Measurements from ENCODE around the gene MCC.

MCC gene

DNA sequence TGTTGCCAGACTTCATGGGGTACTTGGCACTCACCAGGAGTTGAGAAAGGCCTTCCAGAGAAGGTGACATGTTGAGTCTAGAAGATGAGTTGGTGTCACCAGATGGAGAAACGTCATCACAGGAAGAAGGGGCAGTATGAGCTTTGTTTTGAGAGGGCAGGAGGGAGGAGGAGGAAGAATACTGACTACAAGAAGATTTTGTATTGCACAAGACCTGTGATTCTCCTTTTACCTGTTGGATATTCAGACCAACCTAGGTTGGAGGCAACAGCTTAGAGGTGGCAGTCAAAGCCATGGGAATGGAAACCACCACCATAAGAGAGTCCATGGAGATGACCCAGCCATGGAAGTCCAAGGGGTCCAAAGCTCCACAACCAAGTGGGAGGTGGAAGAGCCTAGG lies 207.7 kb downstream of the MCC start:
- TF ChIP-seq ZNF274 (IDR thresholded peaks at IDR 0.05; ENCODE audit: low read depth, low read length), result no peak
- H3K4me3 ChIP-seq (ENCODE audit: low read length), result no peak overlapping the region

DNA sequence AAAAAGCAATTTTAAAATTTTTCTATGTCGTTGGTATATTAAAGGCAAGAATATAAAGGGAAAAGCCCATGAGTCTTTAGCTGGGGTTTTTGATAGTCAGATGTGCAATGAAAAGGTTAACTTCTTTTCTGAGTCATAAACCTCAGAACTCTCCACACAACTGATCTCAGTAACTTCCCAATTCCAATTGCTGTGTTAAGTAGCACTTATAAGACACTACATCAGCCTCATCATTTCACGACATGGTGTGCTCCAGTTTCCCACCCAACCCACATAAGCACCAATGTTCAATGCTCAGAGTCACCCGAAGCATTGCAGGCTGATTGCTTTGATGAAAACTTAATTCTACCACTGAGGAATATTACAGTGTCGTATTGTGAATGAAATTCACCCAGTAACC lies 209.3 kb downstream of the MCC start:
- no peak for TF ChIP-seq ZNF274 (IDR thresholded peaks at IDR 0.05; ENCODE audit: low read depth, low read length)
- no peak overlapping the region for H3K4me3 ChIP-seq (ENCODE audit: low read length)

DNA sequence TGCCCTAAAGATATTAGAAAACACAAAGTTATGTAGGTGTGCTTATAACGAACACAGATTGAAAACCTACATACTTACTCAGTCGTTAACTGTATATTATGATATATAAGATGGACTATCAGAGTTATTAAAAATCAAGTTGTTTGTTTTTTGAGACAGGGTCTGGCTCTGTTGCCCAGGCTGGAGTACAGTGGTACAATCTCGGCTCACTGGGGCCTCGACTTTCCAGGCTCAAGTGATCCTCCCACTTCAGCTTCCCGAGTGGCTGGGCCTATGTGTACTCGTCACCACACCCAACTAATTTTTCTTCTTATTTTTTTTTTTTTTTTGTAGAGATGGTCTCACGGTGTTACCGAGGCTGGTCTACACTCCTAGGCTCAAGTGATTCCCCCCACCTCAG lies 211.8 kb downstream of the MCC start:
- H3K4me3 ChIP-seq (ENCODE audit: low read length), result no peak overlapping the region
- no peak for TF ChIP-seq ZNF274 (IDR thresholded peaks at IDR 0.05; ENCODE audit: low read depth, low read length)

DNA sequence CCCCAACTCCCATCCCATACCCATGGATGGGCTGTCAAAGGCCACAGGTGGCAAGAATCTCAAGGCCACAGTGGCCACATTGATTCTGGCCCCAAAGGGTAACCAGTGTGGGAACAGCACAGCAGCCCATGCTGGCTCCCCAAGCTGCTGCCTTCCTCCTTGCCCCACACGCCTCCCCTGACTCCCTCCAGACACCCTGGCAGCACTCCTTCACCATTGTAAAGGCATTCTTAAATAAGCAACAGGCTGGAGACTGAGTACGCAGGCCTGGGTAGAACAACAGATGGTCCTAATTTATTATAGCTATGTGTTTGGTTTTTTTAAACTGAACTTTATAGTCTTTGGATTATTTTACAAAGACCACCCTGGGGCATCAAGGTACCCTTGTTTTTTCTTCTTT lies 212.3 kb downstream of the MCC start:
- no peak for TF ChIP-seq ZNF274 (IDR thresholded peaks at IDR 0.05; ENCODE audit: low read depth, low read length)
- H3K4me3 ChIP-seq (ENCODE audit: low read length), result no peak overlapping the region

DNA sequence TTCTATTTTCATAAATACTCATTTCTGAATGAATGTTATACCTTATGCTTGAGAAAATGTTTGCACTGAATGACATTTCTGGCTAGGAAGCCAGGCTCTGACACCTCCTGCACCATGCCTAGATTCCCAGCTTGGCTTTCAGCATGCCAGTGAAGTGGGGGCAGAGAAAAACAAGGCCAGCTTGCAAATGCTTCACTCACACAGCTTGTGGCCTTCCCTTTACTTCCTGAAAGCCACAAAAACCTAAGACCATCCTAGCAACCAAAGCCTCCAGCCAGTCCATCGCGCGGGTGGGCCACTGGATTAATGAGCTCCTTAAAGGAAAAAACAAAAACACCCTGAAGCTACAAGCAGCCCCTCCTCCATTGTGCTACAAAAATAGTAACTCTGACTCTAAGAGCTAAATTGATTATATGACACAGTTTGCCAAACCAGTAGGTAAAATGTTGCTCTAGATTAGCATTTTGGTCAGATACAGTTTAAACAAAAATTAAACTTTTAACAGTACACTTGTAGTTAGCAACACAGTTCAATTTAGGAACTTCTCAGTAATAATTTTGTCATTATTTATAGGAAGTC lies 213.3 kb downstream of the MCC start:
- TF ChIP-seq ZNF274 (IDR thresholded peaks at IDR 0.05; ENCODE audit: low read depth, low read length), result no peak

DNA sequence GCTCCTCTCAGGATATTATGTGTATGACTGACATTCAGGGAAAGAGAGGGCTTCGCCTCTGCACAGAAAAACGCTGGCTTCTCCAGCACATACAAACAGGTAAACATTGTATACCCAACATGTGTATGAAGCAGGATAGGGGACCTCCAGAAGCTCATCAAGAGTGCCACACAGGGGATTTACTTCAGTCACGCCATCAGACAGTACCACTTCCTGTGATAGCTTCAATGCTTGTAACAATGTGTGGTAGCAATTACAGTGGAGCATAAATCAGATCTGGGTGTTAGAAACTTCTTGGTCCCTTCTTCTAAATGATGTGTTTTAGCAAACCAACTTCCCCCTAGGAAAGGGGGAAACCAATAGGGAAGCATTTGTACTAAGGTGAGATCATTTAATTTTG lies 214.3 kb downstream of the MCC start:
- H3K4me3 ChIP-seq (ENCODE audit: low read length), result no peak overlapping the region
- TF ChIP-seq ZNF274 (IDR thresholded peaks at IDR 0.05; ENCODE audit: low read depth, low read length), result no peak

More for the DNA sequence above, 213.3 kb downstream of the MCC start:
- no peak overlapping the region for H3K4me3 ChIP-seq (ENCODE audit: low read length)

DNA sequence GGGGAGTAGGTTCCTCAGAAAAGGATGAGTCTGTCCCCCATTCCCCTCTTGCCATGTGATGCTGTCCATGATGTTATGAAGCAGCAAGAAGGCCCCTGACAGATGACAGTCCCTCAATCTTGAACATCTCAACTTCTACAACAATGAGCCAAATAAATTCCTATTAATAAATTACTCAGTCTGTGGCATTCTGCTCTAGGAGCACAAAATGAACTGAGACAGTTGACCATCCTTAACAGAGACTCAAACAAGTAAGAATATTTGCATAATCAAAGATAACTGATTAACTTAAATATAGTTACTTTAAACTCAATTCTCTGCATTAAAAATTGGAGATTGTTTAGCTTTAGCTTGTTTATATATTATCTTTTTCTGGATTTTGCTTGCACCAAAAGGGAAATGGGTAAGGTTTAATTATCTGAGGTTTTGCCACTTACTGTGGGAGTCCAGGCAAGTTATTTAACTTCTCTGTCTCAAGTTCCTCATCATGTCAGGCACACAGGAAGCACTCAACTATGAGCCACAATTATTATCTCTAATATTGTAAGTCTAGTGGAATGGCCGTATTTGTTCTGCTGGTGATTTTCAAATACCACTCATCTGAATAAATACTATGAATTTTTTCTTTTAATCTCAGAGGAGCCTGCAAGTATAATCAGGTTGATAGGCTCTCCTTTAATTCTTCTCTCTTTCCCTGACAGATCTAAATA lies 216.4 kb downstream of the MCC start:
- no peak overlapping the region for H3K4me3 ChIP-seq (ENCODE audit: low read length)
- no peak for TF ChIP-seq ZNF274 (IDR thresholded peaks at IDR 0.05; ENCODE audit: low read depth, low read length)

DNA sequence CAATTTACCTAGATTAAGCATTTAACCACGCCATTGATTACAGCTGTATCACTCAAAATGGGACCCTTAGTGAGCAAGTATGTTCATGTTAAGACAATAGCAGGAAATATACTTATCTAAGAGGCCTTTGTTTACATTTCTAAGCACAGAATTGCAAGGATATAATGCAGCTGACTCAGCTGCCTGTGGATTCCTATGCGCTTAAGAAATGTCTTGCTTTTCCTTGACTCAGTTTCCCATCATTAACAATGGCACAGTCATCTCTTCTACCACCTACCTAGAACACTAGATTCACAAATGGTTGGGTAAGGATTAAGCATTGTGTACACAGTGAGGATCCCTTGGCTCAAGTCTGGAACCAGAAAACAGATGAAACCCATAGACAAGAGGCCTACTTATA lies 217.2 kb downstream of the MCC start:
- H3K4me3 ChIP-seq (ENCODE audit: low read length), result no peak overlapping the region
- no peak for TF ChIP-seq ZNF274 (IDR thresholded peaks at IDR 0.05; ENCODE audit: low read depth, low read length)

DNA sequence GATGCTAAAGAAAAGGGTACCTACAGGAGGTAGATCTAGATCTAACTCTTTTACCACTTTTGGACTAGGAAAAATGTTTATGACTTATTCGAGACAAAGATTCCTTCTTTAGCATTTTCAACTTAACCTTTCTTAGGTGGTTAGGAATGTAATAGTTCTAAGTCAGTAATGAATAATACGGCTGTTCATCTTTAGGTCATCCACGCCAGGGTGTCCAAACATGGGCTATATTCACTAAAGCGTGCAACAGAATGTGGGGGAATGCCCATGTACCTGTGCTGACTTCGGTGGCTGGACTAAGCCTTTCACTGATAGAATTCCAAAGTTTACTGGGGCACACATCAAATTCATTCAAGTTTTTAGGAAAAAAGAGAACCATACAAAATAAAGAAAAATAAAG lies 218.2 kb downstream of the MCC start:
- TF ChIP-seq ZNF274 (IDR thresholded peaks at IDR 0.05; ENCODE audit: low read depth, low read length), result no peak
- no peak overlapping the region for H3K4me3 ChIP-seq (ENCODE audit: low read length)

DNA sequence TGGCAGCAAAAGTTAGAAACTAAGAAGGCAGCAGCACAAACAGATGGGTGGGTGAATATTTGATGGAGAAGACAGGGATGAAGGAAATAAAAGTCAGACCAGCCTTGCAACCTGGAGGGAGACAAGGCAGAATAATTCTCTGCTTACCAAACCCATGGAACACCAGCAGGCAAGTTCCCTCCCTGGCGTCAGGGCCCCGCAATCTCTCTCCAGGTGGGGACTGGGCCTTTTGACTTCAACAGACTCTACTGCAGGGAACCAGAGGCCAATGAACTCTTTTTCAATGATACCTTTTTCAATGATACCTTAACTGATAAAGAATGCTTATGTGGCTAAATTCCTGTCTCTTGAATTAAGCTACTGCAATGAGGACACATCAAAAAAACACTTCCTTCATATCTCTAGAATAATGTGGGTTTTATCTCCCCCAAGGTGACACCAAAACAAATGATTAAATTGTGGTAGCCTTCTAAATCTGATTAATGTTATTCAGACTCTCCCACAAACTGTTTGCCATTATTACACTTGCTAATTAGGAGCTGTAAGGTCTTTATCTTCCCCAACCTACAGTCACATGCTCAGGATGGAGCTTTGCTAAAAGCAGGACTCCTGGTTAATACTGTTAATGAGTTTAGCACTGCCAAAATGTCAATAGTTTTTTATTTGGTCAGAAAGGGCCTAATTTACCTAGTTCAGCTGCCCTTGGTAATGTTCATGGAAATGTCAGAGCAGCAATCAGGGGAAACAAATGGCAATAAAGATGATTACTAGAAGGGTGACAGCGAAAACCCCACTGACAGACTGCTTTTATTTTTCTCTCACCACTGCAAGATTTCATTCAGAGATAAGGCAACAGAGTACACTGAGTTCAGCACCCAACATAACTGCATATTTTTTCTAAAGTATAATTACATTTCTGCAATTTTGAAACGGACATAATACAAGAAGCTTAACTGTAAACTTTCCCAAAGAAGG lies 218.9 kb downstream of the MCC start:
- TF ChIP-seq ZNF274 (IDR thresholded peaks at IDR 0.05; ENCODE audit: low read depth, low read length), result no peak

DNA sequence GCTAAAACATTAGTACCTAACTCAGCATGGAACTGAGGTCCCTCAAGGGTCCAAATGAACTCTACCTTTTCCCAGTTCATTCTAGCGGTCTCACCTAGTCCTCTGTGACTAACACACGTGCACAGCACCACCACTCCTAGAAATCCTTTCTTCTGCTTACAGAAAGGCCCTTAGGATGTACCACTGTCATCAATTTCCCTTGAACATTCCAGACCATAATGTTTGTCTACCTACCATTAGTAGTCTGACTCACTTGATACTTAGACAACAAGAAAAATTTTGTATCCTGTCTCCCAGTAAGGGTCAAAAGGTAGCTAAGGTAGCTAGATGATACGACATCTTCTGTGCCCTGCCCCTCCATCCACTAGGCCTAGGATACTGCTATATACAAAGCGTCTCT lies 220.0 kb downstream of the MCC start:
- TF ChIP-seq ZNF274 (IDR thresholded peaks at IDR 0.05; ENCODE audit: low read depth, low read length), result no peak
- no peak overlapping the region for H3K4me3 ChIP-seq (ENCODE audit: low read length)

More for the DNA sequence above, 218.9 kb downstream of the MCC start:
- no peak overlapping the region for H3K4me3 ChIP-seq (ENCODE audit: low read length)

DNA sequence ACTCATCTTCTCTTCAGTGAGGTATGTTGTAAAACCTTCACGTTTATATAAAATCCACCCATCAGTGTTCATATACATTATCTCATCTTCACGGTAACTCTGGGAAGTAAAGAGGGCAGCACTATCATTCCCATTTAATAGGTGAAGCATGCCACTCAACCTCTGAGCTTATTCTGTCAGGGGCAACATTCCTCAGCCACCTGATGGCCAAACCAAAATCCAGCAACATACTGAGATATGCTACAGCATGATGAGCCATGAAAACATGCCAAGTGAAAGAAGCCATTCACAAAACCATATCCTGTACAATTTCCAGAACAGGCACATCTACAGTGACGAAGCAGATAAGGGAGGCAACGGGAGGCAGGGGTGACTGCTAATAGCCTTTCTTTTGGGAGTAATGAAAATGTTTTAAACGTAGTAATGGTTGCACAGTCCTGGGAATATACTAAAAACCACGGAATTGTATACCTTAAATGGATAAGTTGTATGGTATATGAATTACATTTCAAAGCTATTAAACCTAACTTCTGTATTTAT lies 220.8 kb downstream of the MCC start:
- H3K4me3 ChIP-seq (ENCODE audit: low read length), result no peak overlapping the region
- no peak for TF ChIP-seq ZNF274 (IDR thresholded peaks at IDR 0.05; ENCODE audit: low read depth, low read length)

DNA sequence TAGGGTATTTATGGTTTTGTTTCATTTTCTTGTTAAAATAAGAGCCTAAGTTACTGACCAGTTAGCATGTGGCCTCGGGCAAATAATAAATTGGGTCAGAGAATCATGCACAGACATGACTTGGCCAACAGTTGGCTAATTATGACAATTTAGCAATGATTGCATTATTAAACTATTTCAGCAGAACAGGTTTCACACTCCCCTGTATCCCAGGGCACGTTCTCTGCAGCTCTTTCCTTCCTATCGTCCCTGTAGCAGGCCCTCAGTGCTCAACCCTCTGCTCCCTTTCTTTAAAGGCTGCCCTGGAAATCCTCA lies 221.4 kb downstream of the MCC start:
- TF ChIP-seq ZNF274 (IDR thresholded peaks at IDR 0.05; ENCODE audit: low read depth, low read length), result no peak
- no peak overlapping the region for H3K4me3 ChIP-seq (ENCODE audit: low read length)

DNA sequence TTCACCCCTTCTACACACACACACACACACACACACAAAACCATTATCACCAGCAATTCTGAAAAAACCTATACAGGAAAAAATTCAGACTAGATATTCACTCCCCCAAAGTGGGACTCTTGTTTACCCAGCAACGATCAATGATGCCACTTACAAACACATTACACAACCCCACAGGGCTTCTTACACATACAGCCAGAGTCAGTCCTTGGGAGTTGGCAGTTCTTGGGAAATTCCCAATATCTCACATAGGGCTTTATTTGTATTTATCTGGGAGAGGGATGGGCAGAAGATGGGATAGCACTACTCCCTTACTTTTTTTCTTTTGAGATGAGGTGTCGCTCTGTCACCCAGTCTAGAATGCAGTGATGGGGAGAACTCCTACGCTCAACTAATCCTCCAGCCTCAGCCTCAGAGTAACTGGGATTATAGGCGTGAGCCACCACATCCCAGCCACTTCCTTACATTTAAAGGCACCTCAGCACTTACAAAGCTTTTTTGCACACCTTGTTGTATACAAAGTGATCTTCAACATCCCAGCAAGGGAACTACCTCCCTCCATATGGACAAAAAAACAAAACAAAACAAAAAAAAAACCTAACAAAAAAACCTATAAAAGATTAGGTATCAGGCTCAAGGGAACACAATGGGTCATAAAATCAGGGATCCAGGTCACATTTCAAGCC lies 221.9 kb downstream of the MCC start:
- H3K4me3 ChIP-seq (ENCODE audit: low read length), result no peak overlapping the region
- no peak for TF ChIP-seq ZNF274 (IDR thresholded peaks at IDR 0.05; ENCODE audit: low read depth, low read length)

Measured in GM08714 (cell line).